Natural killer cell treated with Interleukin-12 subunit alpha and Interleukin-12 subunit beta and Interleukin-15 and Interleukin-18, amount 100 ng/mL, for 72 hours (primary cell): Measurements from ENCODE around the gene ABHD4. TPM values are rescaled to one million over a fixed set of nuclear protein-coding genes. Genes with fewer than 3 reads are reported as not detected.
"Not testable (repeated sequence)": the region's sequence is repeated elsewhere in the genome, so short reads cannot be mapped to it uniquely, and the experiment has no call there.

ENCODE experiments used
- ATAC-seq, 2 donors: fragments of 150-1000 bp; cut with Tn5 transposase in 1 of 2; sonication (Bioruptor Pico), chemical (Tn5 transposase) in 1 of 2; 2 replicates each; pipeline ENCODE4 v1.10.0; 2021
- DNase-seq: peaks from one replicate; pipeline ENCODE4 v3.0.0; 2022; ENCODE audit warnings: low spot score
- H3K27ac Mint-ChIP-seq, 2 donors: 1 replicate in 1 of 2; 2 replicates in 1 of 2; pipeline ENCODE4 v1.8.0; 2022; ENCODE audit warnings: mixed read lengths in 2 of 2, mild to moderate bottlenecking in 1 of 2, moderate library complexity in 1 of 2
- H3K27me3 Mint-ChIP-seq, 2 donors: 1 replicate in 1 of 2; 2 replicates in 1 of 2; pipeline ENCODE4 v1.8.0; 2022; ENCODE audit warnings: mixed read lengths in 2 of 2
- H3K36me3 Mint-ChIP-seq: one replicate; pipeline ENCODE4 v1.8.0; 2022; ENCODE audit warnings: mixed read lengths
- H3K4me1 Mint-ChIP-seq, 2 donors: 1 replicate in 1 of 2; 2 replicates in 1 of 2; pipeline ENCODE4 v1.8.0; 2022; ENCODE audit warnings: low read depth in 2 of 2, mixed read lengths in 2 of 2, mild to moderate bottlenecking in 1 of 2
- H3K4me3 Mint-ChIP-seq: one replicate; pipeline ENCODE4 v1.8.0; 2022; ENCODE audit warnings: mixed read lengths
- H3K9me3 Mint-ChIP-seq: 2 replicates; pipeline ENCODE4 v1.8.0; 2022; ENCODE audit warnings: mixed read lengths
- total RNA-seq, 2 donors: library from RNA; stranded (reverse); gene quantifications; one replicate each; pipeline ENCODE4 v1.2.3, GENCODE V29; 2022

Gene ABHD4
- total RNA-seq, 2 donors from 2014 or later: 8.4 to 36.8 TPM

DNA sequence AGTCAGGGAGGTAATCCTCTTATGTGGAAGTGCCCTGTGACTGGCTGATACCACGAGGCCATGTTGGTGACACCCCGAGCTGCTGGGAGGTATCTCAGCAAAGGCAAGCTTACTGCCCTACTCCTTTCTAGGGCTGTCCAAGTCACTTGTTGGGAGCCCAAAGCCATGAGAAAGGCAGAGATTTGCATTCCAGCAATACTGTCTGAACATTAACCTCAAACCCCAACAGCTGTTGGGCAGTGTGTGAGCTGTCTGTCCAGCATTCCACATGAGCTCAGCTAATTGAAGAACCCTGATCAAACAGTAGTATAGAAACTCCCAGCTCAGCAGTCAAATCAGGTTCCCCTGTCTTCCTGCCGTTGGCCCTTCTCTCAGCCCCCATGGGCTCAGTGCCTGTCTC lies 9.2 kb downstream of the ABHD4 start:
- Mint-ChIP-seq H3K27me3 (no peaks in the 10 kb centered on the region), H3K9me3 (no peaks in the 10 kb centered on the region), H3K36me3 (peaks cover 19% of the 10 kb centered on the region), H3K4me3 (no peak overlapping the region), H3K27ac (peak overlapping the region in 1 of 2 donors; percentile 11), H3K4me1 (peaks cover 2 to 6% of the 10 kb centered on the region in 2 donors)
- DNase-seq: no peak
- no peak for ATAC-seq

DNA sequence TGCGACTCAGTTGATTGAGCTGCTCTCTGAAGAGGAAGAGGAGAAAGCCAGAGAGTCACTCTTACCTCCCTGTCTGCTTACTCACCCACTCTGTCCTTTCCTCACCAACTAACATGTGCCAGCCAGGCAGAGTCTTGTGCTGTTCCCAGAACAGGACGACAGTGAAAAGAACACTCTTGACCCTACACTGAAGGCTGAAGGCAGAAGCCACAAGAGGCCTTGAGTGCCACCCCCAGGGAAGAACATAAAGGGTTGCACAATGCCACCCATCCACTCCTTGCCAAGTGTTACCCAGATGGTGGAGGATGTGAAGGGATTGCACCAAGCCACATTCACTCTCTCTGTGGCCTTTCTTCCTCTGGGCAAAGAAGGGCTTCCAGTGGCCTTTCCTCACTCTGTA lies 12.8 kb downstream of the ABHD4 start:
- ATAC-seq: no peak
- Mint-ChIP-seq H3K9me3 (no peaks in the 10 kb centered on the region), H3K4me1 (no peaks in the 10 kb centered on the region), H3K4me3 (no peak overlapping the region), H3K27me3 (no peaks in the 10 kb centered on the region), H3K36me3 (peaks cover 5% of the 10 kb centered on the region), H3K27ac (no peak overlapping the region)
- DNase-seq: no peak

DNA sequence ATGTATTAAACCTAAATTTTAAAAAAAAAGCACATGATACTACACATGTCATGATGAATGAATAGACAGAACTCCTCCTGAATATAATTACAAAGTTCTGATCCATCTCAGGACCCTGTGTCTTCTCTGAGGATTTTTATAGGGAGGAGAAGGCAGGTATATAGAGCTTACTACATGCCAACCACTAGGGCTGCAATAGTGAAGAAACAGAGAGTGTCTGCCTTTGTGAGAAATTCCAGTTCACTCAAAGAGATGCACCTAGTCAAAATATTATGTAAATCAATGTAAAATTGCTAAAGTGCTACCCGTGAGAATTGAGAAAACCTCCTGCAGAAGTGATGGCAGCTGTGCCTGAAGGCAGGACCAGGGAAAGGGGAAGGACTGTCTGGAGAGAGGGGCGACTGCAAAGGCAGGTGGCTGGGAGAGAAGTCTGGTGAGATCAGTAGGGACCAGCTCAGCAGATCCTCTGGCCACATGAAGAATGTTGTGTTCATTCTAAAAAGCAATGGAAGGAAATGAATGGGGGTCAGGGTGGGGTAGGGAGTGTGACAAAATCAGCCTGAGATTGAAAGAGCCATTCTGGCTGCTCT lies 15.1 kb downstream of the ABHD4 start:
- no peaks in the 10 kb centered on the region for H3K9me3 Mint-ChIP-seq
- H3K27me3 Mint-ChIP-seq: no peaks in the 10 kb centered on the region
- H3K27ac Mint-ChIP-seq: no peak overlapping the region
- DNase-seq (no peak), ATAC-seq (no peak)
- peaks cover 5% of the 10 kb centered on the region for H3K36me3 Mint-ChIP-seq
- H3K4me1 Mint-ChIP-seq: no peaks in the 10 kb centered on the region
- H3K4me3 Mint-ChIP-seq: no peak overlapping the region

DNA sequence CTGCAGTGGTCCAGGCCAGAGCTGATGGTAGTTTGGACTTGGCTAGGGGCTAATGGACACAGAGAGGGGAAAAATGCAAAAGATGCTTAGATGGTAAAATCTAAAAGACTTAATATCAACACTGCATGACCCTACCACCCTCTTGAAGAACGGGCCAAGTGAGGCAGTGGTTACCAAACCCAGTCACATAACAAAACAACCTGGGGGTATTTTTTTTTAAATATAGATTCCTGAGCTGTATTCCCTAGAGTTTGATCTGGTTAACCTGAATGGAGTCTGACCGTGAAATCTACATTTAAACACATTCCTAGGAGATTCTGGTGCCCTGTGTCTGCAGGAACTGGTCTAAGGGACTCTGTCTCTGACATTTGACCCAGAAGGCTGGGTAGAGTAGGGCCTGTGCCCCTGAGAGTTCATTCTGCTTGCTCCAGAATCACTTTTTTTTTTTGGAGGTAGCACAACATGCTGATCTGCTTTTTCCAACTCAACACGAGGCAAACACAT lies 15.7 kb downstream of the ABHD4 start:
- H3K9me3 Mint-ChIP-seq: no peaks in the 10 kb centered on the region
- no peak for DNase-seq
- H3K27ac Mint-ChIP-seq: no peak overlapping the region
- no peaks in the 10 kb centered on the region for H3K27me3 Mint-ChIP-seq
- no peaks in the 10 kb centered on the region for H3K4me1 Mint-ChIP-seq
- peaks cover 5% of the 10 kb centered on the region for H3K36me3 Mint-ChIP-seq
- H3K4me3 Mint-ChIP-seq: no peak overlapping the region
- ATAC-seq: no peak

DNA sequence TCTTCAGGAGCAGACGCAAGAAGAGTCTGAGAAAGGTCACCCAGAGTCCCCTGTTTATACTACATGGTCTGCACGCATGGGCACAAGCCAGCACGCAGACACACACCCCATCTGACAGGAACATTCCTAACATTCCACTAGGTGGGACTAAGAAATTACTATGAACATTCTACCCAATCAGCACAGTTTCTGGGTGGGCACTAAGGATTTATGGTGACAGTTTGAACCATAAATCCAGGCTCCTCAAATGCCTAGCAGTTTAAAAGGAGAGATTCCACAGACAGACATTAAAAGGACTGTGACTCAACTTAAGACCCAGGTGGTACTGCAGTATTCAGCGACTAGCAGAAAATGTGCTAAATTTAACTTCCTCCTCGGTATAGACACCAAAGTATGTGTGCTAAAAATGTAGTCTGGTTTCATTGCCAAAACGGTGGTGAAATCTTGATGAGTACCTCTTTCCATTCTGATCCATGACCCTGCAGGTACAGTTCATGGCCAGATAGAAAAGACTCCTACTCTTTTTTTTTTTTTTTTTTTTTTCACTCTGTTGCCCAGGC lies 16.2 kb downstream of the ABHD4 start:
- no peak for DNase-seq
- Mint-ChIP-seq H3K27ac (no peak overlapping the region), H3K36me3 (peaks cover 5% of the 10 kb centered on the region), H3K27me3 (no peaks in the 10 kb centered on the region), H3K4me3 (no peak overlapping the region), H3K9me3 (no peaks in the 10 kb centered on the region), H3K4me1 (no peaks in the 10 kb centered on the region)
- no peak for ATAC-seq

DNA sequence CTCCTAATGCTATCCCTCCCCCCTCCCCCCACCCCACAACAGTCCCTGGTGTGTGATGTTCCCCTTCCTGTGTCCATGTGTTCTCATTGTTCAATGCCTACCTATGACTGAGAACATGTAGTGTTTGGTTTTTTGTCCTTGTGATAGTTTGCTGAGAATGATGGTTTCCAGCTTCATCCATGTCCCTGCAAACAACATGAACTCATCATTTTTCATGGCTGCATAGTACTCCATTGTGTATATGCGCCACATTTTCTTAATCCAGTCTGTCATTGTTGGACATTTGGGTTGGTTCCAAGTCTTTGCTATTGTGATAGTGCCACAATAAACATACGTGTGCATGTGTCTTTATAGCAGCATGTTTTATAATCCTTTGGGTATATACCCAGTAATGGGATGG lies 17.7 kb downstream of the ABHD4 start:
- H3K4me3 Mint-ChIP-seq, H3K4me1 Mint-ChIP-seq, DNase-seq: not testable (repeated sequence)

DNA sequence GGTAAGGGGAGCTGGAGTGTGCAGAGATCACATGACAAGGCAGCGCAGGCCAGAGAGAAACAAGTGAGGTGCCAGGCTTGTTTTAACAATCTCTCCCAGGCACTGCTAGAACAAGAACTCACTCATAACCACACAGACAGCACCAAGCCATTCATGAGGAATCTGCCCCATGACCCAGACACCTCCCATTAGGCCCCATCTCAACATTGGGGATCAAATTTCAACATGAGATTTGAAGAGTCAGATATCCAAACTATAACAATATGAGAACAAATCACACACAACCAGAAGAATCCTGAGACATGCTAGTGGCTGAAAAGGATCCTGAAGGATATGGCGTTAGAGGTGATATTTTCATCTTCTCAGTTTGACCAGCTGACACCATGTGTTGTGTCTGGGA lies 24.2 kb downstream of the ABHD4 start:
- no peak overlapping the region for H3K27ac Mint-ChIP-seq
- no peaks in the 10 kb centered on the region for H3K9me3 Mint-ChIP-seq
- H3K4me3 Mint-ChIP-seq: no peak overlapping the region
- DNase-seq: no peak
- ATAC-seq: no peak
- H3K27me3 Mint-ChIP-seq: peaks cover 0 to 7% of the 10 kb centered on the region in 2 donors
- H3K36me3 Mint-ChIP-seq: no peaks in the 10 kb centered on the region
- no peaks in the 10 kb centered on the region for H3K4me1 Mint-ChIP-seq

More for the DNA sequence above, 17.7 kb downstream of the ABHD4 start:
- H3K27me3 Mint-ChIP-seq, ATAC-seq, H3K27ac Mint-ChIP-seq, H3K36me3 Mint-ChIP-seq, H3K9me3 Mint-ChIP-seq: not testable (repeated sequence)

DNA sequence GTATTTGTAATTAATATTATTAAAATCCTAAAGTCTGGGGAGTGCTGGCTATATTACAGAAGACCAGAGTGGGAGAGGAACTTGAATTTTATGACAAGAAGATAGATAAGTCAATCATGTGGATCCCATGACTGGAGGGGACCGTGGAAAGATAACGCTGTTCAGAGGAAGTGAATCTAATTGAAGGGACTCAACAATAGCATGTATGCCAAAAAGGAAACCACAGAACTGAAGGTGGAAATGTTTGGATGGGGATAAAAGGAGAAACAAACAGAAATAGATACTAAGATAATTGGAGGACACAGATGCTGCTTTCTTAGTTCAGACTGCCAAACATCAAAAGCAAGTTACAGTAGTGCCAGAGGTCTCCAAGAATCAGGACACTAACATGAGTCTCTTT lies 24.9 kb downstream of the ABHD4 start:
- H3K27ac Mint-ChIP-seq: no peak overlapping the region
- peaks cover 0 to 7% of the 10 kb centered on the region in 2 donors for H3K27me3 Mint-ChIP-seq
- H3K9me3 Mint-ChIP-seq: no peaks in the 10 kb centered on the region
- H3K4me3 Mint-ChIP-seq: no peak overlapping the region
- H3K36me3 Mint-ChIP-seq: no peaks in the 10 kb centered on the region
- DNase-seq: no peak
- no peak for ATAC-seq
- H3K4me1 Mint-ChIP-seq: no peaks in the 10 kb centered on the region

DNA sequence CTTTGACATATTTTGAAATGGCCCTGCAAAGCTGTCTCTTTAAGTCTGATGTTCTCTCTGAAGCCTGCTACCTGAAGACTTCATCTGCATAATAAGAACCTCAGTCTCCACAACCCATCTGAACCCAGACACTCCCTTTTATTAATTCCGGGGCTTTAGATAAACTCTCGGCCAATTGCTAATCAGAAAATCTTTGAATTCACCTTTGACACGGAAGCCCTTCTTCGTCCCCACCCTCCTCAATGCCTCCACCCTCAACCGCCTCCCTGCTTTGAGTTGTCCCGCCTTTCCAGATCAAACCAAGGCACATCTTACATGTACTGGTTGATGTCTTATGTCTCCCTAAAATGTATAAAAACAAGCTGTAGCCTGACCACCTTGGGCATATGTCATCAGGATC lies 28.5 kb downstream of the ABHD4 start:
- Mint-ChIP-seq H3K4me1 (no peaks in the 10 kb centered on the region), H3K36me3 (peaks cover 7% of the 10 kb centered on the region), H3K9me3 (no peaks in the 10 kb centered on the region), H3K27ac (no peak overlapping the region), H3K27me3 (peaks cover 0 to 16% of the 10 kb centered on the region in 2 donors), H3K4me3 (no peak overlapping the region)
- DNase-seq (no peak), ATAC-seq (no peak)

DNA sequence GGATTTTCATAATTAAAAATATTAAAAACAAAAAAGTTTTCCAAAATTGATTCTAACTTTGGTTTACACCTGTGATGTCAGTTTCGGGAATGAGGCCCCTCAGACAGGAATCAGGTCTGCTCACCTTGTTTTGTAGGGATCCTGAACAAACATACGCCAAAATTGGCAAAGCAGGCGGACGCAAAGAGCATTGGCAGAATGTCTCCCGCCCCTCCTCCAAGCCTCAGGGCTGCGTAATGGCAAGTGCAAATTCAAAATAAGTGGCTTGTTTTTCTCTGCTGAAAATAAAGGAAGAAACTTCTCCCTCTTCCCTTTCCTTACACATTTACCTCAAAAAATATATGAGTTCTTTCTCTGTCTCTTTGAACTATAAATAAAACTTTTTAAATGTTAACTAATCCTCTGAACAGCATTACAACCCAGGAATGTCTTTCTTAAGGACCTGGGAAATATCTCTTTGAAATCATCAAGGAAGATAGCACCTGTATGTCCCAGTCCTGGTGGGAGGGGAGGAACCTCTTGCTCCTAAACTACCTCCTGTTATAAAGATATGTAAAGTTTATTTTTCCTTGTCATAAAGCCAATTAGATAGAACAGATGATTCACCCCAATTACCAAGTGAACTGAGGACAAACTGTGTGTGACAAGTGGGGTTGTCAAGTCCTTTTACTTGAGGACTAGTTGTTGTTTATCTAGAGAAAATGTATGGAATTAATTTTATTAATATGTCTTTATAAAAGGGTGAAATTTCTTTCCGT lies 29.6 kb downstream of the ABHD4 start:
- Mint-ChIP-seq H3K4me3 (no peak overlapping the region), H3K36me3 (peaks cover 7% of the 10 kb centered on the region), H3K27me3 (peaks cover 0 to 15% of the 10 kb centered on the region in 2 donors), H3K27ac (no peak overlapping the region), H3K9me3 (no peaks in the 10 kb centered on the region), H3K4me1 (no peaks in the 10 kb centered on the region)
- ATAC-seq (no peak), DNase-seq (no peak)

DNA sequence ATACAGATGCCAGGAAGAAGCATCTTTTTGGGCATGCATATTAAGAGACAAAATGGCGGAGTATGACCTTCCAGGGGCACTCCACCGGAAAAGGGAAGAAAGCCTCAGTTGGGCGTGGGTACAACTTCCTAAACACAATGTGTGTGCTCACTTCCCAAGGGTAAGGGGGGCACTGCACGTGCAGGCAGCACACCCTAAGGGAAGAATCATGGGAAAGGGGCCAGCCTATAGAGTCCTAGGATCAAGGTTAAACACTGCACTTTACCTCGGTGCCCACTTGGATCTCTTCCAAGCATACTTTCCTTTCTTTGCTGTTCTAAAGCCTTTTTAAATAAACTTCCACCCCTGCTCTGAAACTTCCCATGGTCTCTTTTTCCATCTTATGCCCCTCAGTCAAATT lies 31.3 kb downstream of the ABHD4 start:
- Mint-ChIP-seq H3K36me3 (peaks cover 7% of the 10 kb centered on the region), H3K27ac (no peak overlapping the region), H3K4me3 (no peak overlapping the region), H3K27me3 (peaks cover 7 to 16% of the 10 kb centered on the region in 2 donors), H3K4me1 (no peaks in the 10 kb centered on the region), H3K9me3 (no peaks in the 10 kb centered on the region)
- no peak for DNase-seq
- ATAC-seq: no peak

DNA sequence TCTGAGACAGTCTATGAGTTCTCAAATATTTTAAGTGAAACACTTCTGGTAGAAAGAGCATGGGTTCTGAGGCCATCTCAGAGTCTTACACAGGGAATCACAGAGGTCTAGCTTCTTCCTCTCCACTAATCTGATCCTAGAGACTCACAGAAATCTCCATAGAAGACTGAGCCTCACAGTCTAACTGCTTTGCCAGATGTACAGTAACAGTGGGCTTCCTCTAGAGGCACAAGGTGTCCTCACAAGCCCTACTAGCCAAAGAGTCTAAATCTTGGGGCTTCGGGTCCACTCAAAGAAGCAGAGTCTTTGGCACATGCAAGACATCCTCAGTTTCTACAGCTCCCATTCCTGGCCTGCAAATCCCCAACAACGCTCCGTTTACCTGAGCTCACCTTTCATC lies 32.0 kb downstream of the ABHD4 start:
- ATAC-seq: no peak

DNA sequence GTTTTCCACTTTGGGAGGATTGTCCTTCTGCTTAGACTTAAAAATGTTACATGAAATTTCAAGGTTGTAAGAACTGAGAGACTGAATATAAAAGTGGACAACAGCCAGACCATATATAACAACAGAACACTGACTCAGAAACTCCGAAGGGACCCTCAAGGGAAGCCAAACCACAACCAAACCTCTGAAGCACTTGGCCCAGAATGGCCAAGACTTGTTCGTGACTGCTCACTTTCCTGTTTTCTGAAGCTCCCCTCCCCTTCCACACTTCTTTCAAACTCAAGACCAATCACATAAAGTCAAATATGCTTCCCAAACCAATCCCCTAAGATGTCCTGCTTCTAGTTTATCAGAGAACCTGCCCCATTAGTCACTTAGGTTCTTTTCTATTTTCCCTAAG lies 32.4 kb downstream of the ABHD4 start:
- Mint-ChIP-seq H3K9me3 (no peaks in the 10 kb centered on the region), H3K4me1 (no peaks in the 10 kb centered on the region), H3K4me3 (no peak overlapping the region), H3K27me3 (peaks cover 13 to 16% of the 10 kb centered on the region in 2 donors), H3K27ac (no peak overlapping the region), H3K36me3 (peaks cover 7% of the 10 kb centered on the region)
- ATAC-seq (no peak), DNase-seq (no peak)

More for the DNA sequence above, 32.0 kb downstream of the ABHD4 start:
- H3K4me1 Mint-ChIP-seq: no peaks in the 10 kb centered on the region
- H3K27ac Mint-ChIP-seq: no peak overlapping the region
- DNase-seq: no peak
- peaks cover 7% of the 10 kb centered on the region for H3K36me3 Mint-ChIP-seq
- H3K4me3 Mint-ChIP-seq: no peak overlapping the region
- peaks cover 10 to 16% of the 10 kb centered on the region in 2 donors for H3K27me3 Mint-ChIP-seq
- H3K9me3 Mint-ChIP-seq: no peaks in the 10 kb centered on the region

DNA sequence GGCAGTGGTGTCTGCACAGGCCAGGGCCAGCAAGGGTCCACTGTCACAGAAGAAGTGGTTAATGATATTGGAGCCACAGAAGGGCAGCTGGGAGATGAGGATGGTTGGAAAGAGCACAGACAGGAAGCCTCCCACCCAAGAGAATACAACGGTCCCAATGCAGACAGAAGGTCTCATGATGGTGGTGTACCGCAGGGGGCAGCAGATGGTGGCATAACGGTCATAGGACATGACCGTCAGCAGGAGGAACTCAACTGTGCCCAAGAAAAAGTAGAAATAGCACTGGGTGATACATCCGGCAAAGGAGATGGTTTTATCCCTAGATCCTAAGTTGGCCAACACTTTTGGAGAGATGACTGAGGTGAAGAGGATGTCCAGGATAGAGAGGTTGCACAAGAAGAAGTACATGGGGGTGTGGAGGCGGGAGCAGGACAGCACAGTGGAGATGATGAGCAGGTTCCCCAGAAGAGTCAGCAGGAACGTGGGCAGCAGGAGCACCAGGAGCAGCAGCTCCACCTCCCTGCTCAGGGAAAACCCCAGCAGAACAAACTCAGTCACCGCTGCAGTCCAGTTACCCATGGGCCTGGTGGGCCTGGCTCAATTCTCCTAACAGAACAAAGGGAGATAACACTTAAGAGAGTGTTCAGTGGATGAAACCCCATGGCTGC lies 36.3 kb downstream of the ABHD4 start:
- Mint-ChIP-seq H3K4me1 (no peaks in the 10 kb centered on the region), H3K4me3 (no peak overlapping the region), H3K27me3 (peaks cover 10 to 14% of the 10 kb centered on the region in 2 donors), H3K27ac (no peak overlapping the region), H3K36me3 (peaks cover 7% of the 10 kb centered on the region), H3K9me3 (no peaks in the 10 kb centered on the region)
- ATAC-seq (no peak), DNase-seq (no peak)
